ENCODE data around the gene FRK.

Gene FRK

GRCh38 chr6:116064666-116065065 lies 4.0 kb upstream of the FRK start:
- no peak for DNase-seq
- no peaks in the 10 kb centered on the region for H3K36me3 ChIP-seq (replicated peaks)
- no peaks in the 10 kb centered on the region for H3K27me3 ChIP-seq (replicated peaks)
- H3K27ac ChIP-seq = no peak overlapping the region
- TF ChIP-seq CTCF (IDR thresholded peaks at IDR 0.05; ENCODE audit: low read depth, low read length, missing control alignments) = no peak
- no peak overlapping the region for H3K4me3 ChIP-seq (ENCODE audit: low read depth, low read length)
- in situ Hi-C loops (cut with HindIII; ENCODE audit: low pct_ligation_motif_present, low sequenced_read_pairs) = no loop called here

- no peak overlapping the region for H3K4me3 ChIP-seq (ENCODE audit: low read depth, low read length)
- no peaks in the 10 kb centered on the region for H3K27me3 ChIP-seq (replicated peaks)
- in situ Hi-C loops (cut with HindIII; ENCODE audit: low pct_ligation_motif_present, low sequenced_read_pairs) = no loop called here
- H3K36me3 ChIP-seq (replicated peaks) = no peaks in the 10 kb centered on the region
- no peak overlapping the region for H3K27ac ChIP-seq
- TF ChIP-seq CTCF (IDR thresholded peaks at IDR 0.05; ENCODE audit: low read depth, low read length, missing control alignments) = no peak
- no peak for DNase-seq
Observed at GRCh38 chr6:116062496-116062895, 1.8 kb upstream of the FRK start.

- H3K4me3 ChIP-seq (ENCODE audit: low read depth, low read length) = peak overlapping the region; percentile 12
Observed at GRCh38 chr6:116059713-116060571, 749 bp downstream of the FRK start.

GRCh38 chr6:116057766-116058165 lies 2.9 kb downstream of the FRK start:
- no peaks in the 10 kb centered on the region for H3K27me3 ChIP-seq (replicated peaks)
- no peak overlapping the region for H3K4me3 ChIP-seq (ENCODE audit: low read depth, low read length)
- H3K27ac ChIP-seq = no peak overlapping the region
- in situ Hi-C loops (cut with HindIII; ENCODE audit: low pct_ligation_motif_present, low sequenced_read_pairs) = no loop called here
- H3K36me3 ChIP-seq (replicated peaks) = no peaks in the 10 kb centered on the region
- no peak for DNase-seq
- TF ChIP-seq CTCF (IDR thresholded peaks at IDR 0.05; ENCODE audit: low read depth, low read length, missing control alignments) = no peak

More at GRCh38 chr6:116059713-116060571, 749 bp downstream of the FRK start:
- H3K27me3 ChIP-seq (replicated peaks) = no peaks in the 10 kb centered on the region
- no peak for DNase-seq
- no peaks in the 10 kb centered on the region for H3K36me3 ChIP-seq (replicated peaks)
- H3K27ac ChIP-seq = no peak overlapping the region
- TF ChIP-seq CTCF (IDR thresholded peaks at IDR 0.05; ENCODE audit: low read depth, low read length, missing control alignments) = no peak
- in situ Hi-C loops (cut with HindIII; ENCODE audit: low pct_ligation_motif_present, low sequenced_read_pairs) = no loop called here

- in situ Hi-C loops (cut with HindIII; ENCODE audit: low pct_ligation_motif_present, low sequenced_read_pairs) = no loop called here
- no peak for TF ChIP-seq CTCF (IDR thresholded peaks at IDR 0.05; ENCODE audit: low read depth, low read length, missing control alignments)
Observed at GRCh38 chr6:116055513-116055912, 5.2 kb downstream of the FRK start.

More at GRCh38 chr6:116055513-116055912, 5.2 kb downstream of the FRK start:
- DNase-seq = no peak
- H3K4me3 ChIP-seq (ENCODE audit: low read depth, low read length) = no peak overlapping the region
- no peaks in the 10 kb centered on the region for H3K36me3 ChIP-seq (replicated peaks)
- H3K27me3 ChIP-seq (replicated peaks) = no peaks in the 10 kb centered on the region
- no peak overlapping the region for H3K27ac ChIP-seq

Data from brain microvascular endothelial cell (primary cell).